GM23338 (cell line): ENCODE measurements around the gene ARL15. TPM values are rescaled to one million over a fixed set of nuclear protein-coding genes. Genes with fewer than 3 reads are reported as not detected.

Source experiments
- ATAC-seq: fragments of 200-7000 bp; cut with Tn5 transposase; 3 replicates; pipeline ENCODE4 v1.9.1; 2020
- DNase-seq: peaks from one replicate; pipeline ENCODE4 v3.0.0-alpha.2; 2015; ENCODE audit warnings: low spot score
- H2AFZ ChIP-seq: fragments of 200-600 bp; sonication (generic); 2 replicates; pipeline ENCODE4 v1.8.0; 2016; ENCODE audit warnings: antibody characterized with exemption, mild to moderate bottlenecking, moderate library complexity
- H3F3A ChIP-seq: fragments of 200-600 bp; sonication (generic); replicated peaks from 2 replicates; pipeline ENCODE4 v1.8.0; 2017; ENCODE audit warnings: antibody characterized with exemption, mixed run types, low read depth
- H3K27ac ChIP-seq: fragments of 200-600 bp; sonication (generic); 2 replicates; pipeline ENCODE4 v1.6.1; 2016; ENCODE audit warnings: low read depth
- H3K27me3 ChIP-seq: fragments of 200-600 bp; sonication (generic); 2 replicates; pipeline ENCODE4 v1.8.0; 2016; ENCODE audit warnings: mild to moderate bottlenecking, mixed run types, moderate library complexity; ENCODE audit not compliant: insufficient read depth
- H3K36me3 ChIP-seq: fragments of 200-600 bp; sonication (generic); 2 replicates; pipeline ENCODE4 v1.8.0; 2016; ENCODE audit warnings: mild to moderate bottlenecking; ENCODE audit not compliant: insufficient read depth
- H3K4me1 ChIP-seq: fragments of 200-600 bp; sonication (generic); 2 replicates; pipeline ENCODE4 v1.8.0; 2016; ENCODE audit warnings: mild to moderate bottlenecking, moderate library complexity; ENCODE audit not compliant: insufficient read depth
- H3K4me2 ChIP-seq: fragments of 200-600 bp; sonication (generic); 2 replicates; pipeline ENCODE4 v1.7.1; 2017; ENCODE audit warnings: mixed run types
- H3K4me3 ChIP-seq: fragments of 200-600 bp; sonication (generic); 2 replicates; pipeline ENCODE4 v1.6.1; 2016; ENCODE audit warnings: mixed run types
- H3K79me2 ChIP-seq: fragments of 200-600 bp; sonication (generic); replicated peaks from 2 replicates; pipeline ENCODE4 v1.8.0; 2017; ENCODE audit warnings: mild to moderate bottlenecking; ENCODE audit not compliant: insufficient read depth
- H3K9me2 ChIP-seq: fragments of 200-600 bp; sonication (generic); 2 replicates; pipeline ENCODE4 v1.8.0; 2017; ENCODE audit not compliant: insufficient read depth
- H4K20me1 ChIP-seq: fragments of 200-600 bp; sonication (generic); replicated peaks from 2 replicates; pipeline ENCODE4 v1.8.0; 2017; ENCODE audit warnings: mild to moderate bottlenecking; ENCODE audit not compliant: insufficient read depth
- H3K27ac Mint-ChIP-seq: 2 replicates; pipeline ENCODE4 v1.8.0; 2020; ENCODE audit warnings: inconsistent platforms, mild to moderate bottlenecking, moderate library complexity, mixed read lengths
- H3K27me3 Mint-ChIP-seq: 3 replicates; pipeline ENCODE4 v1.8.0; 2022; ENCODE audit warnings: low read depth, mild to moderate bottlenecking, moderate library complexity, mixed read lengths, inconsistent platforms; ENCODE audit not compliant: insufficient read depth, poor library complexity
- H3K36me3 Mint-ChIP-seq: 3 replicates; pipeline ENCODE4 v1.8.0; 2021; ENCODE audit warnings: low read depth, mild to moderate bottlenecking, inconsistent platforms, moderate library complexity, mixed read lengths
- H3K4me1 Mint-ChIP-seq: 3 replicates; pipeline ENCODE4 v1.8.0; 2020; ENCODE audit warnings: mild to moderate bottlenecking, inconsistent platforms, mixed read lengths
- H3K4me3 Mint-ChIP-seq: 3 replicates; pipeline ENCODE4 v1.8.0; 2021; ENCODE audit warnings: moderate library complexity, mild to moderate bottlenecking, inconsistent platforms, mixed read lengths
- H3K9me3 Mint-ChIP-seq: 3 replicates; pipeline ENCODE4 v1.8.0; 2020; ENCODE audit warnings: moderate library complexity, mild to moderate bottlenecking, inconsistent platforms, mixed read lengths
- CREB1 ChIP-seq: fragments of 250-450 bp; sonication (Bioruptor Pico); IDR thresholded peaks from 2 replicates; pipeline ENCODE4 v1.5.0; 2020; ENCODE audit warnings: low read depth, mild to moderate bottlenecking, moderate library complexity
- CTCF ChIP-seq, 2 experiments: fragments of 200-600 bp in 1 of 2; sonication (generic) in 1 of 2; conservative IDR thresholded peaks; 2 replicates each; pipeline versions ENCODE4 v1.5.1 to v1.6.1; 2016 to 2017; ENCODE audit warnings: antibody characterized with exemption in 2 of 2, low read depth in 2 of 2, mild to moderate bottlenecking in 2 of 2, moderate library complexity in 1 of 2
- ETS1 ChIP-seq: IDR thresholded peaks from 2 replicates; pipeline ENCODE4 v1.6.1; 2016; ENCODE audit warnings: antibody characterized with exemption
- EZH2 ChIP-seq: fragments of 200-600 bp; sonication (generic); IDR thresholded peaks from one replicate; pipeline ENCODE4 v1.8.0; 2017; ENCODE audit warnings: antibody characterized with exemption, mild to moderate bottlenecking, low read depth; ENCODE audit not compliant: unreplicated experiment
- NANOG ChIP-seq: IDR thresholded peaks from 2 replicates; pipeline ENCODE4 v1.6.1; 2016; ENCODE audit warnings: antibody characterized with exemption, borderline replicate concordance
- POLR2AphosphoS5 ChIP-seq: IDR thresholded peaks from 2 replicates; pipeline ENCODE4 v1.6.1; 2016; ENCODE audit warnings: antibody characterized with exemption, low read depth
- REST ChIP-seq: IDR thresholded peaks from one replicate; pipeline ENCODE4 v1.6.1; 2018; ENCODE audit warnings: antibody characterized with exemption; ENCODE audit not compliant: unreplicated experiment
- STAT1 ChIP-seq: IDR thresholded peaks from one replicate; pipeline ENCODE4 v1.6.1; 2016; ENCODE audit warnings: antibody characterized with exemption; ENCODE audit not compliant: unreplicated experiment
- ZNF331 ChIP-seq: fragments of 250-450 bp; sonication (Bioruptor Pico); IDR thresholded peaks from 2 replicates; pipeline ENCODE4 v1.5.0; 2020; ENCODE audit warnings: low read depth, mild to moderate bottlenecking, moderate library complexity
- ZNF462 ChIP-seq: fragments of 250-450 bp; sonication (Bioruptor Pico); IDR thresholded peaks from 2 replicates; pipeline ENCODE4 v1.5.0; 2020; ENCODE audit warnings: mild to moderate bottlenecking, moderate library complexity
- polyA plus RNA-seq: library from polyadenylated mRNA; unstranded; fragments of >200 nt; fragmentation: Nextera tagmentation; extraction: Ambion mirVana; gene quantifications from 2 replicates; pipeline ENCODE4 v1.2.1, GENCODE V29; 2016
- total RNA-seq: library from RNA; depleted of rRNA; stranded (reverse); fragments of >200 nt; shearing (Covaris generic); gene quantifications from 2 replicates; pipeline ENCODE4 v1.2.3, GENCODE V29; 2014

ARL15 gene
- total and polyA plus RNA-seq, 2 experiments from 2014 or later, result 13.0 to 54.0 TPM

GRCh38 chr5:53924392-53924791 is 386.0 kb downstream of the ARL15 start (continued):
- TF ChIP-seq ETS1 (no peak), STAT1 (no peak), ZNF331 (CRISPR knock-in tag) (no peak), CTCF (conservative IDR thresholded peaks at IDR 0.05; ENCODE audit: low read depth in 2 of 2) (no peak), POLR2AphosphoS5 (no peak), ZNF462 (CRISPR knock-in tag) (no peak)

- H3K27ac Mint-ChIP-seq, result no peak overlapping the region
- H3K27me3 Mint-ChIP-seq, result peaks cover 3% of the 10 kb centered on the region
- Histone ChIP-seq H3K4me2 (no peak overlapping the region), H4K20me1 (no peaks in the 10 kb centered on the region), H2AFZ (no peak overlapping the region), H3K4me3 (no peak overlapping the region), H3K27ac (no peak overlapping the region), H3F3A (no peaks in the 10 kb centered on the region), H3K36me3 (no peaks in the 10 kb centered on the region), H3K79me2 (no peaks in the 10 kb centered on the region), H3K27me3 (no peaks in the 10 kb centered on the region), H3K4me1 (peaks cover 6% of the 10 kb centered on the region), H3K9me2 (no peaks in the 10 kb centered on the region)
- no peaks in the 10 kb centered on the region for H3K9me3 Mint-ChIP-seq
- no peaks in the 10 kb centered on the region for H3K36me3 Mint-ChIP-seq
- no peak overlapping the region for H3K4me3 Mint-ChIP-seq
- peaks cover 19% of the 10 kb centered on the region for H3K4me1 Mint-ChIP-seq
- no peak for ATAC-seq
- no peak for DNase-seq
- TF ChIP-seq EZH2 (no peak), REST (no peak), CTCF (conservative IDR thresholded peaks at IDR 0.05; ENCODE audit: low read depth in 2 of 2) (no peak), POLR2AphosphoS5 (no peak), NANOG (no peak), CREB1 (CRISPR knock-in tag) (no peak)
Measured at GRCh38 chr5:53923961-53924360, 386.4 kb downstream of the ARL15 start.
